Epithelial cell of proximal tubule (primary cell): Measurements from ENCODE around the gene SLC35B1. TPM values are rescaled to one million over a fixed set of nuclear protein-coding genes. Genes with fewer than 3 reads are reported as not detected.
"Not testable (repeated sequence)": the region's sequence is repeated elsewhere in the genome, so short reads cannot be mapped to it uniquely, and the experiment has no call there.

ENCODE experiments used
- DNase-seq: peaks from one replicate; pipeline ENCODE4 v3.0.0-alpha.2; 2011; ENCODE audit warnings: low read depth
- H3K4me3 ChIP-seq: 2 replicates; pipeline ENCODE4 v1.5.1; 2011; ENCODE audit warnings: low read depth, mild to moderate bottlenecking, low read length
- CTCF ChIP-seq: conservative IDR thresholded peaks from 2 replicates; pipeline ENCODE4 v1.5.1; 2012; ENCODE audit warnings: low read depth, mild to moderate bottlenecking, low read length
- total RNA-seq: library from RNA; depleted of rRNA; stranded (reverse); fragments of >200 nt; gene quantifications from 2 replicates; pipeline ENCODE4 v1.2.3, GENCODE V29; 2015

The SLC35B1 gene
- total RNA-seq, 1 donor from 2014 or later: 72.0 TPM

GRCh38 chr17:49725452-49726130 is 17.8 kb upstream of the SLC35B1 start:
- no peak for TF ChIP-seq CTCF
- DNase-seq: no peak
- no peak overlapping the region for H3K4me3 ChIP-seq

DNA sequence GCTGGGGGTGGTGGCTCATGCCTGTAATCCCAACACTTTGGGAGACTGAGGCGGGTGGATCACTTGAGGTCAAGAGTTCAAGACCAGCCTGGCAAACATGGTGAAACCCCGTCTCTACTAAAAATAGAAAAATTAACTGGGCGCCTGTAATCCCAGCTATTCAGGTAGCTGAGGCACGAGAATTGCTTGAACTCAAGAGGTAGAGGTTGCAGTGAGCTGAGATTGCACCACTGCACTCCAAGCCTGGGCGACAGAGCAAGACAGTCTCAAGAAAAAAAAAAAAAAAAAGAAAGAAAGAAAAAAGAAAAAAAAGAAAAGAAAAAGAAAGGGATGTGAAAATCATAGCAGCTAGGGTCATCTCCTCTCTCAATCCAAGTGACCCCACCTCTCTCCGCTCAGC is 16.8 kb upstream of the SLC35B1 start:
- not testable (repeated sequence) for DNase-seq, H3K4me3 ChIP-seq

GRCh38 chr17:49723423-49723822 is 15.7 kb upstream of the SLC35B1 start:
- no peak overlapping the region for H3K4me3 ChIP-seq
- no peak for TF ChIP-seq CTCF
- DNase-seq: no peak

DNA sequence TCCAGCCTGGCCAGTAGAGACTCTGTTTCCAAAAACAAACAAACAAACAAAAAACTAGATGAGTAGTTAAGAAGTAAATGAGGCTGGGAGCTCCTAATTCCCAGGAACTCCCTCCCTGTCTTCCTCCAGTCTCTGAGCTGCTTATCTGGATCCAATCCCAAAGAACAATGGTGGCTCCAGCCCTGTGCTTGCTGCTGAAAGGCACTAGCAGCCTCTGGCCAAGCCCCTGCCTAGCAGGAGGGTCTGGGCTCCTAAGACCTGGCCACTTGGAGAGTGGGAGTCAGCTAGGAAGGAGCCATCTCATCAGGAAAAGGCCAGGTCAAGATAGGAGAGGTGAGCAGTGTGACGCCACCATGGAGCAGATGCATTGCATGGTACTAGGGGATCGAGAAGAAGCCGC is 14.3 kb upstream of the SLC35B1 start:
- H3K4me3 ChIP-seq: no peak overlapping the region
- no peak for DNase-seq
- TF ChIP-seq CTCF: no peak

GRCh38 chr17:49717371-49717861 is 9.7 kb upstream of the SLC35B1 start:
- no peak for TF ChIP-seq CTCF

GRCh38 chr17:49716668-49717364 is 9.1 kb upstream of the SLC35B1 start:
- DNase-seq: no peak
- no peak for TF ChIP-seq CTCF
- H3K4me3 ChIP-seq: no peak overlapping the region

More at GRCh38 chr17:49717371-49717861, 9.7 kb upstream of the SLC35B1 start:
- no peak overlapping the region for H3K4me3 ChIP-seq
- DNase-seq: no peak

GRCh38 chr17:49715717-49716279 is 8.0 kb upstream of the SLC35B1 start:
- DNase-seq: no peak
- no peak for TF ChIP-seq CTCF
- no peak overlapping the region for H3K4me3 ChIP-seq
